GM12878 (cell line): ENCODE measurements around the gene PEX26.
"Not testable (repeated sequence)": the region's sequence is repeated elsewhere in the genome, so short reads cannot be mapped to it uniquely, and the experiment has no call there.

ENCODE experiments used
- CBX5 ChIP-seq: sonication (generic); IDR thresholded peaks from 2 replicates; pipeline ENCODE4 v1.6.1; 2016; ENCODE audit warnings: low read depth, moderate library complexity, mild to moderate bottlenecking, inconsistent platforms
- FOXM1 ChIP-seq: IDR thresholded peaks from 2 replicates; pipeline ENCODE4 v1.6.1; 2012; ENCODE audit warnings: low read depth, mild to moderate bottlenecking, inconsistent platforms, low read length, moderate library complexity
- POLR2A ChIP-seq: IDR thresholded peaks from 2 replicates; pipeline ENCODE4 v1.6.1; 2011; ENCODE audit warnings: low read depth, mild to moderate bottlenecking, low read length
- POLR2AphosphoS5 ChIP-seq: IDR thresholded peaks from 2 replicates; pipeline ENCODE4 v1.6.1; 2011; ENCODE audit warnings: mild to moderate bottlenecking, low read length, inconsistent platforms
- RFX5 ChIP-seq: IDR thresholded peaks from 2 replicates; pipeline ENCODE4 v1.6.1; 2011; ENCODE audit warnings: low read depth, low read length, improper control_type of control experiment
- SIX5 ChIP-seq: IDR thresholded peaks from 2 replicates; pipeline ENCODE4 v1.6.1; 2011; ENCODE audit warnings: mild to moderate bottlenecking, low read depth, low read length, moderate library complexity; ENCODE audit not compliant: severe bottlenecking
- TF ChIP-seq, protein P1 (sequence below): IDR thresholded peaks from 2 replicates; pipeline ENCODE4 v1.6.1; 2011; ENCODE audit warnings: low read depth, low read length, improper control_type of control experiment, borderline replicate concordance
- TF ChIP-seq, protein P2 (sequence below): fragments of 450-650 bp; IDR thresholded peaks from 2 replicates; pipeline ENCODE4 v1.6.1; 2017; ENCODE audit warnings: borderline replicate concordance
- TF ChIP-seq, protein P3 (sequence below): IDR thresholded peaks from 2 replicates; pipeline ENCODE4 v1.6.1; 2012; ENCODE audit warnings: mild to moderate bottlenecking, low read depth, low read length
- TF ChIP-seq, protein P4 (sequence below): IDR thresholded peaks from 2 replicates; pipeline ENCODE4 v1.6.1; 2012; ENCODE audit warnings: low read depth, low read length, improper control_type of control experiment
- TF ChIP-seq, protein P5 (sequence below), 3 experiments: IDR thresholded peaks in 2 of 3; conservative IDR thresholded peaks in 1 of 3; 2 replicates each; pipeline ENCODE4 v1.5.1; 2011; ENCODE audit warnings: low read depth in 3 of 3, low read length in 3 of 3, mild to moderate bottlenecking in 3 of 3, control low read depth in 2 of 3, moderate library complexity in 2 of 3, inconsistent platforms in 1 of 3, mixed read lengths in 1 of 3; ENCODE audit not compliant: control insufficient read depth in 2 of 3, insufficient read depth in 1 of 3; ENCODE audit errors: extremely low read depth in 1 of 3
- TF ChIP-seq, protein P6 (sequence below): IDR thresholded peaks from 2 replicates; pipeline ENCODE4 v1.6.1; 2012; ENCODE audit warnings: low read depth, low read length, improper control_type of control experiment
- TF ChIP-seq, protein P7 (sequence below): IDR thresholded peaks from 2 replicates; pipeline ENCODE4 v1.6.1; 2011; ENCODE audit warnings: borderline replicate concordance, low read depth, mild to moderate bottlenecking, moderate library complexity, low read length; ENCODE audit not compliant: insufficient read depth, poor library complexity, severe bottlenecking
- TF ChIP-seq, protein P8 (sequence below): IDR thresholded peaks from 2 replicates; pipeline ENCODE4 v1.6.1; 2011; ENCODE audit warnings: mild to moderate bottlenecking, low read depth, low read length, moderate library complexity; ENCODE audit not compliant: insufficient replicate concordance

DNA sequence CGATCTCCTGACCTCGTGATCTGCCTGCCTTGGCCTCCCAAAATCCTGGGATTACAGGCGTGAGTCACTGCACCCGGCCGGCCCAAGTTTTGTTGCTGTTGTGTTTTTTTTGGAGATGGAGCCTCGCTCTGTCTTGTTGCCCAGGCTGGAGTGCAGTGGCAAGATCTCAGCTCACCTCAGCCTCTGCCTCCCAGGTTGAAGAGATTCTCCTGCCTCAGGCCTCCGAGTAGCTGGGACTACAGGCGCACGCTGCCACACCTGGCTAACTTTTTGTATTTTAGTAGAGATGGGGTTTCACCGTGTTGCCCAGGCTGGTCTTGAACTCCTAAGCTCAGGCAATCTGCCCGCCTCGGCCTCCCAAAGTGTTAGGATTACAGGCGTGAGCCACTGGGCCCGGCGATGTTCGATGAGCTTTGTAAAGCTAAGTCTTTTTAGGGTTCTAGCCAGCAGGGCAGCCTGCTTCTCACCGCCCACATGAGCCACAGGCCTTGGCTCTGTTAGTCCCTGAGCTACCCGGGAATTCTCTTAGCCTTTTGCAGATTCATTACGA is 45.8 kb downstream of the PEX26 start:
- TF ChIP-seq, protein P1, sequence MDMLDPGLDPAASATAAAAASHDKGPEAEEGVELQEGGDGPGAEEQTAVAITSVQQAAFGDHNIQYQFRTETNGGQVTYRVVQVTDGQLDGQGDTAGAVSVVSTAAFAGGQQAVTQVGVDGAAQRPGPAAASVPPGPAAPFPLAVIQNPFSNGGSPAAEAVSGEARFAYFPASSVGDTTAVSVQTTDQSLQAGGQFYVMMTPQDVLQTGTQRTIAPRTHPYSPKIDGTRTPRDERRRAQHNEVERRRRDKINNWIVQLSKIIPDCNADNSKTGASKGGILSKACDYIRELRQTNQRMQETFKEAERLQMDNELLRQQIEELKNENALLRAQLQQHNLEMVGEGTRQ: not testable (repeated sequence)
- not testable (repeated sequence) for TF ChIP-seq POLR2AphosphoS5, CBX5, RFX5, FOXM1, POLR2A, SIX5
- TF ChIP-seq, protein P2, sequence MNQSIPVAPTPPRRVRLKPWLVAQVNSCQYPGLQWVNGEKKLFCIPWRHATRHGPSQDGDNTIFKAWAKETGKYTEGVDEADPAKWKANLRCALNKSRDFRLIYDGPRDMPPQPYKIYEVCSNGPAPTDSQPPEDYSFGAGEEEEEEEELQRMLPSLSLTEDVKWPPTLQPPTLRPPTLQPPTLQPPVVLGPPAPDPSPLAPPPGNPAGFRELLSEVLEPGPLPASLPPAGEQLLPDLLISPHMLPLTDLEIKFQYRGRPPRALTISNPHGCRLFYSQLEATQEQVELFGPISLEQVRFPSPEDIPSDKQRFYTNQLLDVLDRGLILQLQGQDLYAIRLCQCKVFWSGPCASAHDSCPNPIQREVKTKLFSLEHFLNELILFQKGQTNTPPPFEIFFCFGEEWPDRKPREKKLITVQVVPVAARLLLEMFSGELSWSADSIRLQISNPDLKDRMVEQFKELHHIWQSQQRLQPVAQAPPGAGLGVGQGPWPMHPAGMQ: not testable (repeated sequence)
- TF ChIP-seq, protein P3, sequence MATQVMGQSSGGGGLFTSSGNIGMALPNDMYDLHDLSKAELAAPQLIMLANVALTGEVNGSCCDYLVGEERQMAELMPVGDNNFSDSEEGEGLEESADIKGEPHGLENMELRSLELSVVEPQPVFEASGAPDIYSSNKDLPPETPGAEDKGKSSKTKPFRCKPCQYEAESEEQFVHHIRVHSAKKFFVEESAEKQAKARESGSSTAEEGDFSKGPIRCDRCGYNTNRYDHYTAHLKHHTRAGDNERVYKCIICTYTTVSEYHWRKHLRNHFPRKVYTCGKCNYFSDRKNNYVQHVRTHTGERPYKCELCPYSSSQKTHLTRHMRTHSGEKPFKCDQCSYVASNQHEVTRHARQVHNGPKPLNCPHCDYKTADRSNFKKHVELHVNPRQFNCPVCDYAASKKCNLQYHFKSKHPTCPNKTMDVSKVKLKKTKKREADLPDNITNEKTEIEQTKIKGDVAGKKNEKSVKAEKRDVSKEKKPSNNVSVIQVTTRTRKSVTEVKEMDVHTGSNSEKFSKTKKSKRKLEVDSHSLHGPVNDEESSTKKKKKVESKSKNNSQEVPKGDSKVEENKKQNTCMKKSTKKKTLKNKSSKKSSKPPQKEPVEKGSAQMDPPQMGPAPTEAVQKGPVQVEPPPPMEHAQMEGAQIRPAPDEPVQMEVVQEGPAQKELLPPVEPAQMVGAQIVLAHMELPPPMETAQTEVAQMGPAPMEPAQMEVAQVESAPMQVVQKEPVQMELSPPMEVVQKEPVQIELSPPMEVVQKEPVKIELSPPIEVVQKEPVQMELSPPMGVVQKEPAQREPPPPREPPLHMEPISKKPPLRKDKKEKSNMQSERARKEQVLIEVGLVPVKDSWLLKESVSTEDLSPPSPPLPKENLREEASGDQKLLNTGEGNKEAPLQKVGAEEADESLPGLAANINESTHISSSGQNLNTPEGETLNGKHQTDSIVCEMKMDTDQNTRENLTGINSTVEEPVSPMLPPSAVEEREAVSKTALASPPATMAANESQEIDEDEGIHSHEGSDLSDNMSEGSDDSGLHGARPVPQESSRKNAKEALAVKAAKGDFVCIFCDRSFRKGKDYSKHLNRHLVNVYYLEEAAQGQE: not testable (repeated sequence)
- TF ChIP-seq, protein P4, sequence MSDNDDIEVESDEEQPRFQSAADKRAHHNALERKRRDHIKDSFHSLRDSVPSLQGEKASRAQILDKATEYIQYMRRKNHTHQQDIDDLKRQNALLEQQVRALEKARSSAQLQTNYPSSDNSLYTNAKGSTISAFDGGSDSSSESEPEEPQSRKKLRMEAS: not testable (repeated sequence)
- TF ChIP-seq, protein P5, sequence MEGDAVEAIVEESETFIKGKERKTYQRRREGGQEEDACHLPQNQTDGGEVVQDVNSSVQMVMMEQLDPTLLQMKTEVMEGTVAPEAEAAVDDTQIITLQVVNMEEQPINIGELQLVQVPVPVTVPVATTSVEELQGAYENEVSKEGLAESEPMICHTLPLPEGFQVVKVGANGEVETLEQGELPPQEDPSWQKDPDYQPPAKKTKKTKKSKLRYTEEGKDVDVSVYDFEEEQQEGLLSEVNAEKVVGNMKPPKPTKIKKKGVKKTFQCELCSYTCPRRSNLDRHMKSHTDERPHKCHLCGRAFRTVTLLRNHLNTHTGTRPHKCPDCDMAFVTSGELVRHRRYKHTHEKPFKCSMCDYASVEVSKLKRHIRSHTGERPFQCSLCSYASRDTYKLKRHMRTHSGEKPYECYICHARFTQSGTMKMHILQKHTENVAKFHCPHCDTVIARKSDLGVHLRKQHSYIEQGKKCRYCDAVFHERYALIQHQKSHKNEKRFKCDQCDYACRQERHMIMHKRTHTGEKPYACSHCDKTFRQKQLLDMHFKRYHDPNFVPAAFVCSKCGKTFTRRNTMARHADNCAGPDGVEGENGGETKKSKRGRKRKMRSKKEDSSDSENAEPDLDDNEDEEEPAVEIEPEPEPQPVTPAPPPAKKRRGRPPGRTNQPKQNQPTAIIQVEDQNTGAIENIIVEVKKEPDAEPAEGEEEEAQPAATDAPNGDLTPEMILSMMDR (IDR thresholded peaks at IDR 0.05 in 2 of 3, conservative IDR thresholded peaks at IDR 0.05 in 1 of 3; ENCODE audit: control insufficient read depth in 2 of 3, extremely low read depth in 1 of 3, insufficient read depth in 1 of 3, low read depth in 3 of 3, low read length in 3 of 3): not testable (repeated sequence)
- TF ChIP-seq, protein P6, sequence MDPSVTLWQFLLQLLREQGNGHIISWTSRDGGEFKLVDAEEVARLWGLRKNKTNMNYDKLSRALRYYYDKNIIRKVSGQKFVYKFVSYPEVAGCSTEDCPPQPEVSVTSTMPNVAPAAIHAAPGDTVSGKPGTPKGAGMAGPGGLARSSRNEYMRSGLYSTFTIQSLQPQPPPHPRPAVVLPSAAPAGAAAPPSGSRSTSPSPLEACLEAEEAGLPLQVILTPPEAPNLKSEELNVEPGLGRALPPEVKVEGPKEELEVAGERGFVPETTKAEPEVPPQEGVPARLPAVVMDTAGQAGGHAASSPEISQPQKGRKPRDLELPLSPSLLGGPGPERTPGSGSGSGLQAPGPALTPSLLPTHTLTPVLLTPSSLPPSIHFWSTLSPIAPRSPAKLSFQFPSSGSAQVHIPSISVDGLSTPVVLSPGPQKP: not testable (repeated sequence)
- TF ChIP-seq, protein P7, sequence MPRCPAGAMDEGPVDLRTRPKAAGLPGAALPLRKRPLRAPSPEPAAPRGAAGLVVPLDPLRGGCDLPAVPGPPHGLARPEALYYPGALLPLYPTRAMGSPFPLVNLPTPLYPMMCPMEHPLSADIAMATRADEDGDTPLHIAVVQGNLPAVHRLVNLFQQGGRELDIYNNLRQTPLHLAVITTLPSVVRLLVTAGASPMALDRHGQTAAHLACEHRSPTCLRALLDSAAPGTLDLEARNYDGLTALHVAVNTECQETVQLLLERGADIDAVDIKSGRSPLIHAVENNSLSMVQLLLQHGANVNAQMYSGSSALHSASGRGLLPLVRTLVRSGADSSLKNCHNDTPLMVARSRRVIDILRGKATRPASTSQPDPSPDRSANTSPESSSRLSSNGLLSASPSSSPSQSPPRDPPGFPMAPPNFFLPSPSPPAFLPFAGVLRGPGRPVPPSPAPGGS: not testable (repeated sequence)
- TF ChIP-seq, protein P8, sequence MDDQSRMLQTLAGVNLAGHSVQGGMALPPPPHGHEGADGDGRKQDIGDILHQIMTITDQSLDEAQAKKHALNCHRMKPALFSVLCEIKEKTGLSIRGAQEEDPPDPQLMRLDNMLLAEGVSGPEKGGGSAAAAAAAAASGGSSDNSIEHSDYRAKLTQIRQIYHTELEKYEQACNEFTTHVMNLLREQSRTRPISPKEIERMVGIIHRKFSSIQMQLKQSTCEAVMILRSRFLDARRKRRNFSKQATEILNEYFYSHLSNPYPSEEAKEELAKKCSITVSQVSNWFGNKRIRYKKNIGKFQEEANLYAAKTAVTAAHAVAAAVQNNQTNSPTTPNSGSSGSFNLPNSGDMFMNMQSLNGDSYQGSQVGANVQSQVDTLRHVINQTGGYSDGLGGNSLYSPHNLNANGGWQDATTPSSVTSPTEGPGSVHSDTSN: not testable (repeated sequence)
